GM18520 (cell line): ENCODE data around the gene OPN1MW.
"Not testable (repeated sequence)": the region's sequence is repeated elsewhere in the genome, so short reads cannot be mapped to it uniquely, and the experiment has no call there.

Source experiments
- ATAC-seq: cut with Tn5 transposase; IDR thresholded peaks from one replicate; pipeline ENCODE4 v1.9.1; 2021; ENCODE audit not compliant: unreplicated experiment

OPN1MW gene

GRCh38 chrX:154182296-154182695, at the start of gene OPN1MW:
Gene OPN1MW, plus strand, starts transcription at chrX:154182596. Its CDS starts 82 bp downstream, at chrX:154182678.
- not testable (repeated sequence) for ATAC-seq

- ATAC-seq, result no peak
Measured at GRCh38 chrX:154135458-154136229, 46.8 kb upstream of the OPN1MW start.

GRCh38 chrX:154136627-154137161, 45.7 kb upstream of the OPN1MW start:
- no peak for ATAC-seq

- ATAC-seq, result no peak
Measured at GRCh38 chrX:154138857-154139256, 43.5 kb upstream of the OPN1MW start.

GRCh38 chrX:154140206-154140605, 42.2 kb upstream of the OPN1MW start:
- no peak for ATAC-seq

GRCh38 chrX:154140742-154141141, 41.7 kb upstream of the OPN1MW start:
- ATAC-seq, result no peak

GRCh38 chrX:154142386-154142785, 40.0 kb upstream of the OPN1MW start:
- no peak for ATAC-seq

GRCh38 chrX:154142950-154143745, 39.2 kb upstream of the OPN1MW start:
- ATAC-seq, result no peak

GRCh38 chrX:154144010-154144409, 38.4 kb upstream of the OPN1MW start, which contains the start of gene OPN1LW:
Gene OPN1LW, plus strand, starts transcription at chrX:154144243. Its CDS starts 41 bp downstream, at chrX:154144284.
- ATAC-seq, result not testable (repeated sequence)

- ATAC-seq, result not testable (repeated sequence)
Measured at GRCh38 chrX:154151030-154151429, 31.4 kb upstream of the OPN1MW start.

- not testable (repeated sequence) for ATAC-seq
Measured at GRCh38 chrX:154156221-154156620, 26.2 kb upstream of the OPN1MW start.

- ATAC-seq, result not testable (repeated sequence)
Measured at GRCh38 chrX:154157207-154157606, 25.2 kb upstream of the OPN1MW start.

- not testable (repeated sequence) for ATAC-seq
Measured at GRCh38 chrX:154159345-154159744, 23.1 kb upstream of the OPN1MW start.

GRCh38 chrX:154164902-154165301, 17.5 kb upstream of the OPN1MW start:
- not testable (repeated sequence) for ATAC-seq

- ATAC-seq, result not testable (repeated sequence)
Measured at GRCh38 chrX:154168384-154168783, 14.0 kb upstream of the OPN1MW start.

GRCh38 chrX:154172535-154172943, 9.9 kb upstream of the OPN1MW start:
- ATAC-seq, result not testable (repeated sequence)

GRCh38 chrX:154174356-154174755, 8.0 kb upstream of the OPN1MW start:
- ATAC-seq, result not testable (repeated sequence)

- not testable (repeated sequence) for ATAC-seq
Measured at GRCh38 chrX:154183794-154184193, 1.4 kb downstream of the OPN1MW start.

GRCh38 chrX:154192846-154193245, 10.4 kb downstream of the OPN1MW start:
- not testable (repeated sequence) for ATAC-seq

GRCh38 chrX:154194316-154194715, 11.9 kb downstream of the OPN1MW start:
- ATAC-seq, result not testable (repeated sequence)

GRCh38 chrX:154196466-154196865, 14.1 kb downstream of the OPN1MW start:
- ATAC-seq, result not testable (repeated sequence)
